Stimulated activated naive CD8-positive, alpha-beta T cell treated with anti-CD3 and anti-CD28 coated beads, Interleukin-15, Interleukin-2, amounts not matched to agents 100 ng/mL and 50 ng/mL, for 24 hours (primary cell): Measurements from ENCODE around the gene CFAP119.

ENCODE experiments used
- H3K27ac Mint-ChIP-seq: one replicate; pipeline ENCODE4 v1.8.0; 2021; ENCODE audit warnings: mild to moderate bottlenecking, mixed read lengths
- H3K27me3 Mint-ChIP-seq: one replicate; pipeline ENCODE4 v1.8.0; 2021; ENCODE audit warnings: mixed read lengths
- H3K36me3 Mint-ChIP-seq: one replicate; pipeline ENCODE4 v1.8.0; 2021; ENCODE audit warnings: low read depth, mixed read lengths
- H3K4me1 Mint-ChIP-seq: one replicate; pipeline ENCODE4 v1.8.0; 2021; ENCODE audit warnings: low read depth, mixed read lengths
- H3K4me3 Mint-ChIP-seq: one replicate; pipeline ENCODE4 v1.8.0; 2021; ENCODE audit warnings: mild to moderate bottlenecking, mixed read lengths
- H3K9me3 Mint-ChIP-seq: one replicate; pipeline ENCODE4 v1.8.0; 2021; ENCODE audit warnings: mixed read lengths

Gene CFAP119

GRCh38 chr16:30786115-30786935, 24.5 kb upstream of the CFAP119 start:
- H3K27ac Mint-ChIP-seq: peak overlapping the region; percentile 26

GRCh38 chr16:30785126-30786106, 23.6 kb upstream of the CFAP119 start:
- Mint-ChIP-seq H3K27me3 (peaks cover 5% of the 10 kb centered on the region), H3K27ac (peak overlapping the region; percentile 26), H3K9me3 (no peaks in the 10 kb centered on the region), H3K36me3 (no peaks in the 10 kb centered on the region), H3K4me3 (peak overlapping the region; percentile 80), H3K4me1 (peaks cover 14% of the 10 kb centered on the region)

More at GRCh38 chr16:30786115-30786935, 24.5 kb upstream of the CFAP119 start:
- Mint-ChIP-seq H3K36me3 (no peaks in the 10 kb centered on the region), H3K4me1 (peaks cover 14% of the 10 kb centered on the region), H3K4me3 (peak overlapping the region; percentile 82), H3K27me3 (peaks cover 5% of the 10 kb centered on the region), H3K9me3 (no peaks in the 10 kb centered on the region)

GRCh38 chr16:30784215-30784614, 22.4 kb upstream of the CFAP119 start:
- H3K27me3 Mint-ChIP-seq: peaks cover 5% of the 10 kb centered on the region
- no peaks in the 10 kb centered on the region for H3K36me3 Mint-ChIP-seq
- H3K4me1 Mint-ChIP-seq: peaks cover 14% of the 10 kb centered on the region
- H3K9me3 Mint-ChIP-seq: no peaks in the 10 kb centered on the region
- H3K4me3 Mint-ChIP-seq: no peak overlapping the region
- no peak overlapping the region for H3K27ac Mint-ChIP-seq

GRCh38 chr16:30783280-30784109, 21.6 kb upstream of the CFAP119 start:
- Mint-ChIP-seq H3K9me3 (no peaks in the 10 kb centered on the region), H3K27ac (no peak overlapping the region), H3K4me3 (no peak overlapping the region), H3K27me3 (peaks cover 5% of the 10 kb centered on the region), H3K36me3 (no peaks in the 10 kb centered on the region), H3K4me1 (peaks cover 14% of the 10 kb centered on the region)

- no peaks in the 10 kb centered on the region for H3K36me3 Mint-ChIP-seq
- no peak overlapping the region for H3K4me3 Mint-ChIP-seq
- peaks cover under 1% of the 10 kb centered on the region for H3K27me3 Mint-ChIP-seq
- no peaks in the 10 kb centered on the region for H3K9me3 Mint-ChIP-seq
- H3K27ac Mint-ChIP-seq: no peak overlapping the region
- peaks cover 10% of the 10 kb centered on the region for H3K4me1 Mint-ChIP-seq
These were observed 20.8 kb upstream of the CFAP119 start for GRCh38 chr16:30782486-30783279.

- Mint-ChIP-seq H3K9me3 (no peaks in the 10 kb centered on the region), H3K36me3 (peaks cover 4% of the 10 kb centered on the region), H3K27me3 (peaks cover 3% of the 10 kb centered on the region), H3K27ac (no peak overlapping the region), H3K4me1 (peaks cover 12% of the 10 kb centered on the region), H3K4me3 (no peak overlapping the region)
These were observed 18.7 kb upstream of the CFAP119 start for GRCh38 chr16:30780549-30780948.

GRCh38 chr16:30780021-30780420, 18.2 kb upstream of the CFAP119 start:
- Mint-ChIP-seq H3K9me3 (no peaks in the 10 kb centered on the region), H3K36me3 (peaks cover 9% of the 10 kb centered on the region), H3K27me3 (peaks cover 3% of the 10 kb centered on the region), H3K4me3 (no peak overlapping the region), H3K4me1 (peaks cover 17% of the 10 kb centered on the region), H3K27ac (no peak overlapping the region)

GRCh38 chr16:30779596-30779995, 17.7 kb upstream of the CFAP119 start:
- Mint-ChIP-seq H3K4me1 (peaks cover 21% of the 10 kb centered on the region), H3K27me3 (peaks cover 3% of the 10 kb centered on the region), H3K36me3 (peaks cover 14% of the 10 kb centered on the region), H3K9me3 (no peaks in the 10 kb centered on the region), H3K27ac (no peak overlapping the region), H3K4me3 (no peak overlapping the region)

- Mint-ChIP-seq H3K36me3 (peaks cover 17% of the 10 kb centered on the region), H3K4me3 (no peak overlapping the region), H3K9me3 (no peaks in the 10 kb centered on the region), H3K27ac (no peak overlapping the region), H3K27me3 (peaks cover 3% of the 10 kb centered on the region), H3K4me1 (peaks cover 24% of the 10 kb centered on the region)
These were observed 16.8 kb upstream of the CFAP119 start for GRCh38 chr16:30778549-30779244.

- Mint-ChIP-seq H3K27ac (no peak overlapping the region), H3K9me3 (no peaks in the 10 kb centered on the region), H3K27me3 (peaks cover 3% of the 10 kb centered on the region), H3K4me1 (peaks cover 24% of the 10 kb centered on the region), H3K4me3 (peak overlapping the region; percentile 93), H3K36me3 (peaks cover 24% of the 10 kb centered on the region)
These were observed 15.9 kb upstream of the CFAP119 start for GRCh38 chr16:30777591-30778297.

- peak overlapping the region; percentile 98 for H3K27ac Mint-ChIP-seq
- H3K4me3 Mint-ChIP-seq: peak overlapping the region; percentile 93
- no peaks in the 10 kb centered on the region for H3K9me3 Mint-ChIP-seq
- H3K4me1 Mint-ChIP-seq: peaks cover 24% of the 10 kb centered on the region
- H3K36me3 Mint-ChIP-seq: peaks cover 38% of the 10 kb centered on the region
- peaks cover 3% of the 10 kb centered on the region for H3K27me3 Mint-ChIP-seq
These were observed 13.7 kb upstream of the CFAP119 start for GRCh38 chr16:30775392-30776188.

GRCh38 chr16:30775131-30775391, 13.2 kb upstream of the CFAP119 start:
- Mint-ChIP-seq H3K27ac (peak overlapping the region; percentile 98), H3K4me1 (peaks cover 24% of the 10 kb centered on the region), H3K9me3 (no peaks in the 10 kb centered on the region), H3K36me3 (peaks cover 43% of the 10 kb centered on the region), H3K4me3 (peak overlapping the region; percentile 93), H3K27me3 (peaks cover 3% of the 10 kb centered on the region)
